GM19468 (cell line): Measurements from ENCODE around the gene PPP1R1A.

ENCODE experiments used
- ATAC-seq: cut with Tn5 transposase; IDR thresholded peaks from one replicate; pipeline ENCODE4 v1.9.1; 2021; ENCODE audit warnings: mild to moderate bottlenecking, moderate library complexity, moderate number of reproducible peaks; ENCODE audit not compliant: unreplicated experiment; ENCODE audit errors: extremely low read depth

PPP1R1A gene

GRCh38 chr12:54543526-54543925 is 44.9 kb downstream of the PPP1R1A start:
- ATAC-seq: no peak

GRCh38 chr12:54541751-54542290 is 46.6 kb downstream of the PPP1R1A start:
- ATAC-seq: no peak

DNA sequence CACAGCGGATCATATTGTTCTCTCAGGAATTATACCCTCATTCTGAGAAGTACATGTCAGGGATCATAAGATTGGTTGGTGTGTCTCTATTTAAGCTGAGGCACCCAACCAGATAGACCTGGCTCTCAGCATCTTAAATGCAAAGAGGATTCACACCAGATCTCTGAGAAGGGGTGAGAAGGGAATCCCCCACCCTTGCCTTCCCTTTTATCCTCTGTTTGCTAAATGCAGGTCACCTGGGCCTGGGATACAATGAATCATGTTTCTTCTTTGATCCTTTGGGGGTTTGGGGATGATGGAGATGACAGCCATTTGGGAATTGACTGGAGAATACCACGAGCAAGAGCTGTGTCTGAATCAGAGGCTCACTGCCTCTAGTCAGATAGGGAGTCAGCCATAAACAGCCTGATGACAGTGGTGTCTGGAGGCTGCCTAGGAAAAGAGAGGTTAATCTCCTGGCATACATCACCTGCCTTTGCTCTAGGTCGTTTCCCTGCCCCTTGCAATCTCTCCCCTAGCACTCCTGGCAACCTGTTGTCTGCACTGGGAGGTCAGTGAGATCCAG is 50.2 kb downstream of the PPP1R1A start:
- no peak for ATAC-seq

DNA sequence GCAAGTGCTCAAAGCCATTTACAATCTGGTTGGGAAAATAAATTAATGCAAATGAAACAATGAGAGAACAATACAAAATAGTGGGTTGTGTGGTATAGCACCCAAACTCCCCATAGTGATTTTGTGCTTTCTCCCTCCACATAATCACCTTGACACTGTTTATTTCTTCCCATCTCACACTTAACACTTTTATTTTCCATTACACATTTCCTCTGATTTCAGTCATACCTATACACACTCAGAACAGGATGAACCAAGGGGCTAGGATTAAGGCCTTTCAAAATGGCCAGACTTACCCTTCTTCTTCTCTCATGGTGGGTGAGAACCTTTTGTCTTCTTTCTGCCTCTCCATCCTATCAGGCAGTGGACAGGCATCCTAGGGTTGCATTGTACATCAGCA is 53.0 kb downstream of the PPP1R1A start:
- ATAC-seq: no peak

DNA sequence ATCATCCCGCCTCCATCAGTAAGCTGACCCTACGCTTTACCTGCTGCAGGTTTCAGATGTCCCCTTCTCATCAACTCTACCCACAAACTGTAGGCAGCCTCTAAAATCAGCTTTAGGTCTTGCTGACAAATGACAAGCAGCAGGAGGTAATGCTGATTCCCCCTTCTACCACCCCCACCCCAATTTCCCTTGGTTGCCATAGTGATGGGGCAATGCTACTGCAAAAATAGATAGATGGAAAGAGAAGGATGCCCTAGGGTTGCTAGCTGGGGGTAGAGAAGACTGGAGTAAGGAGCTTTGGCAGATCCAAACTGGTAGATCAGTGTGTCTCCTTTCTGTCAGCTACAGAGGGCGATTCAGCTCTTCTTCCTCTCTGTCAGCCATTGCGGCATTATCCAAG is 58.9 kb downstream of the PPP1R1A start:
- ATAC-seq: no peak
